Fibroblast of skin of abdomen (primary cell): ENCODE data around the gene CCDC167.
A peak's percentile ranks its signal among the peaks of the same experiment; 100 is the strongest.

ENCODE experiments used
- DNase-seq: peaks from one replicate; pipeline ENCODE4 v3.0.0-alpha.2; 2013

CCDC167 gene

DNA sequence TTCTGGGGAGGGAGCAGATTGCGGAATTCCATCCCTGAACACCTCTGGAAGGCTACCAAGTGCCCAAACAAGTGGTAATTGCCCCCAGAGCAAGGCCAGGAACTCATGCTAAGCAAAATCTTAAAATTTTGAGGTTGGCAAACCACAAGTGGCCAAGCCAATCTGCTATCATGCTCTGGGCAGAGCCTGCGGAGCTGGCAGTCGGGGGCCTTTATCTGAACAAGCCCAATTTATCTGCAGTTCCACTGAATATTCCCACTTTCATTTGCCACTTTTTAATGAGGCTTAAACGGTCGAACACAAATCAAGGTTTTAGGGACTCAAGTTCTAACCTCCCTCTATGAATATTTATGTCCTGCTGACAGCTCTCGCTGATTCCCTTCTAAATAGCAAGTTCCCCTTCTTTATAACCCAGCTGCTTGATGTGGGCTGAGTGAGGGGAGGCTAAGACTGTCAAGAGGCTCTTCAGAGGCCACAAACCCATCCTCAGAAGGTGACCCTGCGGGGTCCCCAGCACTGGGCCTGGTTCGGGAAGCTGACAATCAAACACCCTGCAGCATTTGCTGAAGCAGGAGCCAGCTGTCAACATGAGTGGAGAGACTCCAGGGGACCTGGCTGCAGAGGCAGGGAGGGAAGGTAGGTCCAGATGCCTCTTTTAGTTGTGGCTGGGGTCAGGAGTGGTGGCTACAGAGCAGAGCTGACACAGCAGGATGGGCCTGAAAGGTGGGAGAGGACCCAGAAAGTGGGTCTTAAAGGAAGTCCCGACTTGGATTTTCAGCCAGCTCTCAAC lies 11.9 kb downstream of the CCDC167 start:
- DNase-seq: no peak

DNA sequence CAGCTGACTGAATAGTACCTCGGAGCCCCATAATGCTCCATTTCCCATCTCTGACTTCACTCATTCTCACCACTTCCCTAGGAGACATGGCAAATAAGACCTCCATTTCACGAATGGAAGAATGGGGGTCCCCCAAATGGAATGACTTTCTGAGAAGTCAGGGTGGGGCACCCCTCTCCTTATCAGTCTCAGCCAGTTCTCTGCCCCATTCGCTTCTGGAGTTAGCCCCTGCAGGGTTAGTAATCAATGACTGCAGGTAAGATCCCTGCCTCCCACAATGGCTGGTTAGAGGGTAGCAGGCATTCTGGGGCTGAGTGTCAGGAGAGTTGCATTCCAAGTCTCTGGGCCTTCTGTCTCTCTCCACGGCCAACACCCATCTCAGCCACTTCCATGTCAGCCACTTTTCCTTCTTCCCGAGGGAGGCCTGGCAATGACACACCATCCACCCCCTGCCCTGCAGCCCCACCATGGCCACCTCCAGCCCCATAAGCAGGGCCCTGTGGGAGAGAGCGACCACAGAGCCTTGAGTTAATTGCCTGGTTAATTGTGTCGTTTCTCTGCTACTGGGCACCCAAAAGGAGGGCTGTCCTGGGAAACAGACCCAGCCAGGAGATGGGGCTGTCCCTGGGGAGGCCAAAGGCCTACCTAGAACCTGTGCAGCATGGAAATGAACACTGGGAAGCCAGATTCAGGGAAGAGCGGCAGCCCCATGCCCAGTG lies 13.4 kb downstream of the CCDC167 start:
- no peak for DNase-seq

DNA sequence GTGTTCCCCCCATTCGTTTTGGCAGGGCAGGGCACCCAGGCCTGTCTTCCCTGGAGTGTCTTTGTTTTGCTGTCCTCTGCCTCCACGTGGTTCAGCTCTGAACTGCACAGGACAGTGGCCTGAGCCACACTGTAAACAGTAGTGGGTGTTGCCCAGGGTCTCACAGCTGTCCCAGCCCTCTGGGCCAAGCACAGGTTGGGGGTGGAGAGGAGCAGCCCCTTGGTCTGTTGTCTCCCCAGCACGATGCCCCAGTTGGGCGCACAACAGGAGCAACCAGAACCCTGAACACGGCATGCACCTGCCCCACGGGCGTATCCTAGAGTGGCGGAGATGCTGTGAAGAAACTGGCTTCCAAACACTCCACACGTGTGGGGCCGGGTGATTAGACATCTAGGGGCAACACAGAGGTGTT lies 14.4 kb downstream of the CCDC167 start:
- DNase-seq: no peak

DNA sequence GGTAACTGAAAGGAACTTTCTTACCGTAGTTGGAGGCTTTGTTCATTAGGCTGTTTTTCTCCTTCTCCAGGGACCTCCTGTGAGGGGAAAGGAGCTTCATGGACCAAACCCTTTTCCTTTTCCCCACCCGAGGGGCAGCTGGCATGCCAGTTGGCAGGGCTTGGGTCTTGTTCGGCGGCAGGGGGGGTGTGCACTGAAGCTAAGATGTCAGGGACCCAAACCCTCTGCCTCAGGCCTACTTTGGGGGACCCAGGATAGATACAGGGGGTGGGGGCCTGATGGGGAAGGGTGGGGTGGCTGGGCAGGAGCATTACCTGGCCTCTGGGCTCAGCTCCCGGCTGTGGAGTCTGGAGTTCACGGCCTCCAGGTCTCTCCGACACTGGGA lies 14.9 kb downstream of the CCDC167 start:
- DNase-seq: no peak

DNA sequence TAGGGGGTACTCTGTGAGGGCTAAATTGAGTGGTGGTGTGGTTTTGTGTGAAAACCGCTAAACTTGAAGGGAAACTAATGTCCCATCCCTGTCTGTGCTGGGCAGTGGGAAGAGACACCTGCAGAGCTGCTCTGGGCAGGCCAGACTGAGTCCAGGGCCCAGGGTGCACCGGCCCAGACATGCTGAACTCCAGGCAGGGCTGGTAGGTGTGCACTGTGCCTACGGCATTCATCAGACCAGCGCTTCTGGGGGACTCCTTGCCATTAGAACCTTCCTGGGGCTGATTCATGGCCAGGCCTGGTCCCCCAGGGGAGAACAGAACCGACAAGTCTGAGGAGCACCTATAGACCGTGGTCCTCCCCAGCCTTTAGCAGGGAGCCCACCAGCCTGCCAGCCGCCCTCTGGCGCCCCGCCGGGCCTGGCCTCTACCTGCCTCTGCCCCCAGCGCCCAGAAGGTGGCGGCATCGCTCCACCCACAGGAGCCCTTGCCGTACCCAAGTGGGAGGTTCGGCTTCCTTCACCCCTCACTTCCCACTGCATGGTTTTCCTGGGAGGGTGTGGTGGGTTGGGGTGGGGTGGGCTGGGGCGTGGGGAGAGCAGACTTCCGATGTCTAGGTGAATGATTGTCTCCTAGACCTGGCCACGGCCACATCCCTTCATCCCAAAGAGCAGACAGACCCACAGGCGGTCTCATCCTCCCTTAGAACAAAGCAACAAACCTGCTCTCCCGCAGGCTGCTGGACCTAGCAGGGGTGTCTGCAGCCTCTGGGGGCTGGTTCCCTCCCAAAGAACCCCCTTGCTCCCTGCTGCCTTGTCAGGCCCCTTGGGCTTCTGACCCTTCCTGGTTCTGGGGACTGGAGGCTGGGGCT lies 15.5 kb downstream of the CCDC167 start:
- peak; percentile 38 for DNase-seq

DNA sequence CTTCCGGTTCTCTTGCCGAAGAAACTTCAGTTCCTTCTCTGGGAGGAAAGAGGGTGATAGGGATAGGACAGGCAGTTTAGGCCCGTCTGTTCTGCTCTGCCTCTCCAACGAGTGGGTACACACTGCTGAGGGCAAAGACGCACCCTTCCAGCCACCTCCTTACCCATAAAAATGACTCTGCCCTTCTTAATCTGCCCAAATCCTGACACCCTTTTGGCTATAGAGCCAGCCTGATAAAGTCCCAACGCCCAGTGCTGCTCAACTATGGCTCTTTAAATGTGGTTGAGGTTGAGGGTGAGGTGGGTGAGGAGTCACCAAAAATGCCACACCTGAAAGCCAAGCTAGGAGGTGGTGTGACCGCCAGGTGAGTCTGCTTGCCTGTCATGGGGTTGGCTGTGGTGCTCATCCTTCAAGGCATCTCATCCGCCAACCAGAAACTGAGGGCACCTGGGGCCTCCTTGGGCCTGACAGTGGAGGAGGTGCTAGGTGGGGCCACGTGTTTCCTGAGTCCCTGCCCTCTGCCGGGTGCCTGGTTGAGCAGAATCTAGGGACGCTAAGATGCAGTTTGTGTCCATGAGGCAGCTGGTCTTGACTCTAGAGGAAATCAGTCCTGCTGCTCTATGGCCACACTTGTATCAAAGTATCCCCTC lies 16.3 kb downstream of the CCDC167 start:
- DNase-seq: no peak

DNA sequence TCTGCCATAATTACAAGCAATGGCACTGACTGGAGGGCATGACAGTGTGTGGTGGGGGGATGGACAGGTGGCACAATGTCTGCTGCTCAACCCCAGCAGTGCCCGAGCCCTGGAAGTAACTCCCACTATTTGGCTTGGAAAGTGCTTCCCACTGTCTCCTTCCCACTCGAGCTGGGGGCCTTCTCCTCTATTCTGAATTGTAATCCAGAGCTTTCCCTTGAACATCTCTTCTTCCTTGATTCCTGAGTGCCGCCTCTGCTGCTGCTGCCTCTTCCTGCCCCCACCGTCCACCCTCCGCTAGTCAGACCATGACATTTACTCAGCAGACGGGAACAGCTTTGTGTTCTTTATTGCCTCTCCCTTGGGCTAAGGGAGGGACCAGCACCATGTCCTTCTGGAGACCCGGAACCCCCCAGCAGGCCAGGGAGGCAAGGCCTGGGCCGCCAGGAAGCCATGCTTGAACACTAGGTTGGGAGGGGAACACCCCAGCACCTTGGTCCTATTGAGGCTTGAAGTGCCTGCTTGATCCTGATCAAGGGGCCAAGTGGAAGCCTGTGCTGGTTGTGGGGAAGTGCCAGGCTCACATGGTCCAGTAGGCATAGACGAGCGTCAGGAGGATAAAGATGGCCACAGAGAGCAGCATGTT lies 17.0 kb downstream of the CCDC167 start:
- no peak for DNase-seq

DNA sequence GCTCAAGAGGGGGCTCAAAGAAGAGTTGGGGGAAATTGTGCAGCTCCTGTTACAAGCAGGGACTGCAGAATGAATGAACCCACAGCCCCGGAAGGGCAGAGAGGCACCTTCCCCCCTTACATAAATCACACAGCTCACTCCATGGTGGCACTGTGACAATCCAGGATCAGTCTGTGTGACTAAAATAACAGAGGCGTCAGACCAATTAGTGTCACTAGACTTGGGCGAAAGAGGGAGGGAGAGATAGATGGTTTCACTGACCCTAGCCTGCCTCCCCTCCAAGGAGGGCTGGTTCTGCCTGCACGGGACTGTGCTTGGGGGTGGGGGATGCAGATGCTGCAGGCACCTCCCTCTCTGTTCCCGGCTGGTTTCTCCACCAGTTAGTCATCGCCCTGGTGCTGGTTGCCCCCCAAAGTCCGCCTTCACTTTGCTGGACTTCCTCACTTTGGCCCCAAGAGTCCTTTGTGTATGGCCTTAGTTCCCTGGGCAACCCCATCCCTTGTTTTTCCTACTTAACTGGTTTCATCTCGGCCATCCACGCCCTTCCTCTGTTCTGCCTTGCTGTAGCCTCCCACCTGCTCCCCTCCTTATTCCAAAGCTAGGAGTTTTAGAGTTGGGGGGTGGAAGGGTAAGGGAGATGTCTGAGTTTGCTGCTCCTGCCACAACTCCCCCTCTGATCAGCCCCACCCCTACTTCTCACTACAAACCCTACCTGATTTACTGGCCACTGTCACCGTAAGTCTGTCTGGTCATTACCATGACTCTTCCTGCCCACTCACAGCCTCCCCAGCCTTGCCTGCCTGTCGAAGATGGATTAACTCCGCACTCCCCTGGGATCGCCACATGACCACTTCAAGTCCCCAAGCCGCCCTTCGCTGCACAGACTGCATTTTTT lies 17.7 kb downstream of the CCDC167 start:
- no peak for DNase-seq

DNA sequence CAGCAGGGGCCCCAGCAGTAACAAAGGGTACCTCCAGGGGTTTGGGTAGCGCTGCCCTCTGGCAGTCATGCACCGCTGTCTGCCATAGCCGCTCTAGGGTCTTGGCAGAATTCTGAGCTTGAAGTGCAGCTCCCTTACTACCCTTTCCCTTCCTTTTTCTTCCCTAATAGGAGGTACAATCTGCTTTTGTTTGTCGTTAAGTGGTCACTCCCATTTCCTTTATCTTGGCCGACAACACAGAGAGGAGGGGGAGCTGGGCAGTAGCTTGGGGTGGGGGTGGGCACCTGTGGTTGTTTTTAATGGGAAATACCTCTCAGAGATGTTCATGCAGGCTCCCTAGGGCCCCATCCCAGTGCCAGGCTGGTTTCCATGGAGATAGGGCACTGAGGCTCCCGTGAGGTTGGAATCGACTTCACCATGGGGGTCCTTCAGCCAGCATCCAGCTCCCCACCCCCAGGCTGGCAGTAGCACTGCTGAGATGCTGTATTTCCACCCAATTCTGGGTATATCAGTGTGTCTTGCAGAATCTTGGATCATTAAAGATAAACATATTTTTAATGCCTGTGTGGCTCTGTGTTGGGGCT lies 18.6 kb downstream of the CCDC167 start:
- DNase-seq: no peak

DNA sequence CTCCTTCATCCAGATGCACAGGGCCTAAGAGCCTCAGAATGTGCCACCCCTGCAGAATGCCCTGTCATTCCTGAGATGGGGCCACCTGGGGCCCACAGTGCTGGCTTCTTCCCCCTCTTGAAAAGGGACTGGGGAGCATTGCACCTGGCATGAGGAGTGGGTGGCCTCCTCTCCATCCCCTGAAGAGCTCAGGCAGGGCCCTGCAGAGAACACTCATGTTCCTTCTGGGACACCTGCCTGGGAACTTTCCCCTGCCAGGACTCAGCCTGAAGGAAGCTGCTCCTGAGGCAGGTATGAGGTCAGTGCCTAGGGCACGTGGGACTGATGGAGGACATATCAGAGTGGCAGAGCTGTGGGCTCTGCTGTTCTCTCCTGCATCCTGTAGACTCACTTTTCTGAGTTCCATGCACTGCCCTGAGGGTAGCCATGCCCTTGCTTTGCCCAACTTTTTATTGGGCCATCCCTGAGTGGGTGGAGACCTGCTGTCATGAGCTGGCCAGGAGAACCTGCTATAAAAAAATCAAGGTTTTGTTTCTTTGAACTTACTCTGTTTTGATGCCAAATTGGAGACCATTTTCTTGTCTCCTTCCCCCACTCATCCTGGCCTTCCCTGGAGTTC lies 19.5 kb downstream of the CCDC167 start:
- no peak for DNase-seq

DNA sequence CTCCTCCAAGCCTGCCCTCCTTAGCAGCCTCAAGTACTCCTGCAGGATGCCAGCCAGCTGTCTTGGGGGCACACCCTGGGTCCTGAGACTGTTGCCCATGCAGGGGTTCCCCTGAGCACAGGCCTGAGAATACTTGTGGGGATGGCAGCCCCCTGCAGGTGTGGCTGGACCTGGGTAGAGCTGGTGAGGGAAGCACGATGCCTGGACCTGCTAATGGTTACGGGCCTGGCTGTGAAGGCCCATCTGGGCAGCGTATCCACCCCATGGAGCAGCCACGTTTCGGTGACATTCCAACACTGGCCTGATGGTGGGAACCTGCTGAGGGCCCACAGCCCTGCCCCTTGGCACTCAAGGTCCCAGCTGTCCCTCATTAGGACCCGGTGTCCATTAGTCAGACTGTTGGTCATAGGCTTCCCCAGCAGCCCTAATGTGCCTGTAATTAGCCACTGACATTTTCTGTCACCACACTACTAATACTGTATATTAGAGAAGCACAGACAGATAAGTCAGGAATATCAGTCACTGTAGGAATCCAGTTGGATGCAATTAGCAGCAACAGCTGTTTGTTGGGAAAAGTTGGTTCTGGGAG lies 20.3 kb downstream of the CCDC167 start:
- no peak for DNase-seq

DNA sequence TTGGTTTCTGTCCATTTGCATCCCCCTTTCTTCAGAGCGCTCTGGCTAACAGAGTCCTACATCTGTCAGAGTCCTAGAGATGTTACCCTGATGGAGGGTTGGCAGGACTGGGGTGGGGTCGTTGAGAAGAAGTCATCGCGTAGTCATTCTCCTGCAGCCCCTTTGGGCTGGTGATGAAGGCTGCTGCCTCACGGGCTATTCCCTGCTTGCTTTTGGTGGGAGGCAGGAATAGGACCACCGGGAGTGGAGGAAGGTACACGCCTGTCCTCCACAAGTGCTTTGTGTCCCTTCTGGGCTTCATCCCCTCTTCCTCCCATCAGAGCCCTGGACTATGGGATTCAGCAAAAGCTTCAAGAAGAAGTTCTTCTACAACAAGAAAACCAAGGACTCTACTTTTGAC lies 20.9 kb downstream of the CCDC167 start:
- no peak for DNase-seq

DNA sequence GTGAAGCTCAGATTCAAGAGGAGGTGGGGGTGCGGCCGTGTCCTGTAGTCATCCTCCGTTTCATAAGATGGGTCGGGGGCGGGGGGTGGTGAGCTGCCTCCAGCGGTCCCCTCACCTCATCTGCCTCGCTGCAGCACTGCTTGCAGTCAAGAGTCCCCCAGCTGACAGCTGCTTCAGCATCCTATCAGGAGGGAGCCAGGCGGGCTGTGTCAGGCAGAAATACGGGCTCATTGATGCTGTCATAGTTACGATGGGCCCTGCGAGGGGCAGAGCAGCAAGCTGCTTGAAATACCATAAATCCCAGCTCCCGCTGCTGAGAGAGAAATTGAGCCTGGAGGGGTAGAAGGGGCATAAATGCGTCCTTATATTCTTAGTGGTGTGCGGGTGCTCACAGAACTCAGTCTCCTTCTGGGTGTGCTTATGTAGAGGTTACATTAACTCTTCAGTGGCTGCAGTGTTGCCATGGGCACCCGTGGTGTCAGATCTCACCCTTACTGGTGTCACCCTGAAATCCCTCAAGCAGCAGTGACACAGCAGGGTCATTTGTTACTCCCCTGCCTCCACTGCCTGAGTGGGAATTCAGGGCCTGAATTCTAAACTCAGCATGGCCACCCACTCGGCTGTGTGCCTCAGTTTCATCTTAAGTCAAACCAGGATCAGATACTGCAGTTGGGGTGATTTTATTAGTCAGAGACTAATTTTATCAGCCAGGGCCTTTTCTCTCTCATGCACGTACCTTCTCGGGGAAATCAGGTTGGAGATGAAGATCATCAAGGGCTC lies 21.8 kb downstream of the CCDC167 start:
- no peak for DNase-seq

DNA sequence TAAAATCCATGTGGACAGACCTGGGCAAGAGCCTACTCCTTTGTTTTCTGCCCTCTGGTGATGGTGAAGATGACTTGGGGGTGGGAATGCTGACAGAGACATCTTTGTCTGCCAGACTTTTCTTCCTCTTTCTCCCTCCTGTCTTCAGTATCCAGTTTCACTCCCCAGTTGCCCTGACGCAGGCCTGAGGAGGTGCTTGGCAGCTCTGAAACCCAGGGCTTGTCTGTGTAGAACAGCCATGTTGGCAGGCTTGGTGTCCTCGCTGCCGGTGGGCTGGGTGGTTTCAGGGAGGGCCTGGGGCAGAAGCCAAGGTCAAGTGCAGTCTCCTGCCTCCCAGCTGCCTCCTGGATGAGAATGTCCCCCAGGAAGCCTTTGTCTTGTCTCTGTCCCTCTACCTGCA lies 22.5 kb downstream of the CCDC167 start:
- DNase-seq: no peak

DNA sequence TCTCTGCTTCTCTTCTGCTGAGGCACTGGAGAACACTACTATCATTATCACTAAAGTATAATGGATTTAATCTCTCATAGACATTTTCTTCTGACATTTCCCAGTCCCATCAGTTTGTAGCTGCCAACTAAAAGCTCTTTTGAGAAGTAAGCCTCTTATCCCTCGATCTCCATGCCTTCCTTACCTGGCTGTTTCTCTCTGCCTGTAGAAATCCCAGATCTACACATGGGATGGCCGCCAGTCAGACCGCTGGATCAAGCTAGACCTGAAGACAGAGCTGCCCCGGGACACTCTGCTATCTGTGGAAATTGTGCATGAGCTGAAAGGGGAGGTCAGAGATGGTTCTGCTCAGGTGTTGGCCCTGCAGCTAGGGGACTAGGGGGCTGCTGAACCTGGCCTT lies 25.4 kb downstream of the CCDC167 start:
- no peak for DNase-seq

DNA sequence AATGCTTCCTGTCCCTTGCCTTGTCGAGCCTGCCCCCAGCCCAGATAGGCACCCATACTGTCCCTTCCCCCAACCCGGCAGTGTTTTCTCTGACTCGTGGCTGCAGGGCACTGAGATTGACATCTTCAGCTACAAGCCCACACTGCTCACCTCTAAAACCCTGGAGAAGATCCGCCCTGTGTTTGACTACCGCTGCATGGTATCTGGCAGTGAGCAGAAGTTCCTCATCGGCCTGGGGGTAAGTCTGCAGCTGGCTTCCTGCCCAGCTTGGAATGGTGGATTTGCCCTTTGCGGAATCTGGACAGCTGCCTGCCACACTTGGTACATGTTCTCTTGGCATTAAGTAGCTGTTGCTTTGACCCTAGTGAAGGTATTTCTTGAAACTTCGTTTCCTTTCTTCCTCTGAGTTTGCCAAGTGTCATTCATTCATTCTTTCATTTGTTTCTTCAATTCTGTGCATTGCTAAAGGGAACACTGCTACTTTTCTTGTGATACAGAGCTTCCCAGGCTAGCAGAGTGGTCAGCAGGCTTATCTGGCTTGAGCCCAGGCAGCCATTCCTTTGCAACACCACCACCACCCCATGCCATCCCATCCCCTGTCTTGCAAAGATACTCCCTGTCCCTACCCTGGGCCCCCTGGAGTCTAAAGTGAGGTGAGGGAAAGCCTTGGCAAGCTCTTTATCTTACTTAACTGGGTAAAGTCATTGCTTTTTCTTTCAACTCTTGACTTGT lies 26.2 kb downstream of the CCDC167 start:
- DNase-seq: no peak

DNA sequence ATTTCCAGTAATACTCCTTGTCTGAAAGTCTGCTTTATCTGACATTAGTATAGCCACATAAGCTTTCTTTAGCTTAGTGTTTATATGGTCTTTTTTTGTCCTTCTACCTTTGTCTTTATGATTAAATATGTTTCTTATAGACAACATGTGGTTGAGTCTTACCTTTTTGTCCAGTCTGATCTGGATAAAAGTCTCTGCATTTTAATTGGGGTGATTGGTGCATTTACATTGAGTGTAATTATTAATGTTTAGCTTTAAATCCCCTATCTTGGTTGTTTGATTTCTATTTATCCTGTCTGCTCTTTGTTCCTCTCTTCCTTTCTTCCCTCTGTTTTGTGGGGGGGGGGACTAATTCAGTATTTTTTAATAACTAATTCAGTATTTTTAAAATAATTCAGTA lies 32.0 kb downstream of the CCDC167 start:
- no peak for DNase-seq

DNA sequence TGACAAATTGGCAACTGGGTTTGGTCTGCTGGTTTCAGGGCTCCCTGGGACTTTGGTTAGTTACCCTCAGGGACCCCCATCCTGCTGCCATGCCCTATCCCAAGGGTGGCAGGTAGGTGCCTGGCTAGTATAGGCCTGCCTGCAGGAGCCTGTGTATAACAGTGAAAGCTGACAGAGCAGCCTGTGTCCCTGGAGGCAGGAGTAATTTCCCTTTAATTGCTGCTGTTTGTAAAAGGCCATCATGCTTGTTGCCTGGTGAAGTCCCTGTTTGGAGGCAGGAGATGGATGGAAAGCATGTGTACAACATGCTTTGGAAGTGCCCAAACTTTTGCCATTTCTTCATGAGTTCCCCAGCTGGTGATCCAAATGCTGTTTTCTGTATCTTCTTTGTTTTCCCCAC lies 36.6 kb downstream of the CCDC167 start:
- no peak for DNase-seq
